Right ventricle myocardium inferior (tissue), 1 donor: Measurements from ENCODE around the gene ACTA2. TPM values are rescaled to one million over a fixed set of nuclear protein-coding genes. Genes with fewer than 3 reads are reported as not detected.
A peak's percentile ranks its signal among the peaks of the same experiment; 100 is the strongest.
"Not testable (repeated sequence)": the region's sequence is repeated elsewhere in the genome, so short reads cannot be mapped to it uniquely, and the experiment has no call there.

Source experiments
- ATAC-seq: fragments of 200-7000 bp; cut with Tn5 transposase; one replicate; pipeline ENCODE4 v1.9.1; 2020; ENCODE audit warnings: mild to moderate bottlenecking, moderate library complexity
- DNase-seq: peaks from one replicate; pipeline ENCODE4 v3.0.0; 2021; ENCODE audit errors: missing footprints
- intact Hi-C: fragments of 100-400 bp; cut with DNase I; formaldehyde crosslinking; loops from one replicate; pipeline ENCODE4 v1.11.0; 2022
- total RNA-seq: library from RNA; stranded (reverse); fragmentation: NEBNext Ultra II Directional; extraction: Animal tissue kit (Norgen Biotek cat#: 25700); gene quantifications from one replicate; pipeline ENCODE4 v1.2.1, GENCODE V29; 2021
- donor health status: DM: no; HTN: yes; CAD: no; lungs with severe emphysema.

ACTA2 gene
- total RNA-seq, 1 donor from 2014 or later = 75.2 TPM

- DNase-seq = no peak
- intact Hi-C loops = loop anchor here (1.0 kb wide), 1 partner anchor 97 kb away; no protein-coding TSS in a partner anchor
- ATAC-seq = peak; percentile 74
These were observed 19.9 kb downstream of the ACTA2 start for GRCh38 chr10:88932539-88933256.

- DNase-seq, ATAC-seq: not testable (repeated sequence)
- intact Hi-C loops = loop anchor here (1.0 kb wide), 1 partner anchor 97 kb away; no protein-coding TSS in a partner anchor
These were observed 20.5 kb downstream of the ACTA2 start for GRCh38 chr10:88932029-88932428.

- DNase-seq (no peak), ATAC-seq (peak; percentile 66)
- intact Hi-C loops = no loop called here
These were observed 21.0 kb downstream of the ACTA2 start for GRCh38 chr10:88931548-88931947.

GRCh38 chr10:88928254-88928653 is 24.3 kb downstream of the ACTA2 start:
- DNase-seq (no peak), ATAC-seq (no peak)
- intact Hi-C loops = no loop called here

GRCh38 chr10:88927416-88927690 is 25.2 kb downstream of the ACTA2 start:
- intact Hi-C loops = loop anchor here (2.0 kb wide), 1 partner anchor 45 kb away; no protein-coding TSS in a partner anchor
- DNase-seq (no peak), ATAC-seq (no peak)

GRCh38 chr10:88926566-88927415 is 25.8 kb downstream of the ACTA2 start:
- intact Hi-C loops = loop anchor here (2.0 kb wide), 1 partner anchor 44 kb away; no protein-coding TSS in a partner anchor
- ATAC-seq (peak; percentile 81), DNase-seq (no peak)

GRCh38 chr10:88923520-88923919 is 29.1 kb downstream of the ACTA2 start:
- intact Hi-C loops = no loop called here
- ATAC-seq (no peak), DNase-seq (no peak)

- intact Hi-C loops = no loop called here
- DNase-seq (no peak), ATAC-seq (no peak)
These were observed 30.5 kb downstream of the ACTA2 start for GRCh38 chr10:88922041-88922440.

GRCh38 chr10:88920986-88921593 is 31.5 kb downstream of the ACTA2 start:
- intact Hi-C loops = no loop called here
- DNase-seq (no peak), ATAC-seq (no peak)

- intact Hi-C loops = no loop called here
- ATAC-seq (no peak), DNase-seq (no peak)
These were observed 32.4 kb downstream of the ACTA2 start for GRCh38 chr10:88920198-88920597.

DNA sequence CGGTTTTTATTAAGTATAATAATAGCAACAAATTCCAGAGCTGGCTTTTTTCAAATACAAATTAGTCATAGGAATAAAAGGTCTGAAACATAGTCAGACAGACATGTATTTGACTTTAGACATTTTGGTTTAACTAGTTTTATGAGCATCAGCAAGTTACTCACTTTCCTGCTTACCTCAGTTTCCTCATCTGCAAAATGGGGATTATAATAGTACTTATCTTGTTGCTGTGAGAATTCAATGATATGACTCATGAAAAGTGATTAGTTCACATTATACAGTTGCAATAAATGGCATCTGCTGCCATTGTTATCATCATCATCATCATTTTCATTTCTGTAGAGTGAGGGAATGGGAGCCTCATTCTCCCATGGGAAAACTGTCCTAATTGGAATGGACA is 33.5 kb downstream of the ACTA2 start:
- intact Hi-C loops = no loop called here
- ATAC-seq (no peak), DNase-seq (no peak)

GRCh38 chr10:88918191-88918905 is 34.2 kb downstream of the ACTA2 start:
- intact Hi-C loops = no loop called here
- DNase-seq (no peak), ATAC-seq (no peak)

DNA sequence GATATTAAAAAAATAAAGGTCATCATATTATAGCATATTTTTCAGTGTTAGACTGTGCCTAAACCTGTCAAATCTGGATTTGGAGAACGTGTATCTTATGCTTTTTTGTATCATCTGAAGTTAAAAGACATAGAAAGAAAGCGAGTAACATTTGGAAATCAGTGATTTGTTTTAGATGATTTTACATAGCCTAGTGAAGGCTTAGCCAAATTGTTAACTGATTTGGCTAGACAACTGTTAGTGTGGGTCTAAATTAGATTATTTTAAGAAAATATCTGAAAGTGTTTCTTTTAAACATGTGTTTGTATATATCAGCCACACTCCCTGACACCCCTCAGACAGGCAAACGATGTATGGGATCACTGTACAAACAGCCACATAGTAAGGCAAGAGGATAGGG is 35.6 kb downstream of the ACTA2 start:
- DNase-seq (no peak), ATAC-seq (no peak)
- intact Hi-C loops = no loop called here

DNA sequence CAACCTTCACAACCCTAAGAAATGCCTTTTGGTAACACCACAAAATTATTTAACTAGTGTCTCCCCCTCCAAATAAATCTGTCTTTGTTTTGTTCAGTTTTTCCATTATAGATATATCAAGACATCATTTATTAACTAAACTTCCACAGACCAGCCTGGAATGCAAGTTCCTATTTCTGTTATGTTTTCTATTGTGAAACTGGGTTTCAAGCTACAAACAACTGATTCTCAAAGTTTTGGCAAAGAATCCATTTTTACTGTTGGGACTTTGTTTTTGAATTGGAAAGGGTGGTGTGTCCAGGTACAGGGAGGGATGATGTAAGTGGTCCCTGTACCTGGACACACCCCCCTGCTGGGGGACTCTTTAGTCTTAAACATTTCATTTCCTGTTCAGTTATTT is 36.3 kb downstream of the ACTA2 start:
- no peak for ATAC-seq
- intact Hi-C loops = no loop called here
- no peak for DNase-seq

DNA sequence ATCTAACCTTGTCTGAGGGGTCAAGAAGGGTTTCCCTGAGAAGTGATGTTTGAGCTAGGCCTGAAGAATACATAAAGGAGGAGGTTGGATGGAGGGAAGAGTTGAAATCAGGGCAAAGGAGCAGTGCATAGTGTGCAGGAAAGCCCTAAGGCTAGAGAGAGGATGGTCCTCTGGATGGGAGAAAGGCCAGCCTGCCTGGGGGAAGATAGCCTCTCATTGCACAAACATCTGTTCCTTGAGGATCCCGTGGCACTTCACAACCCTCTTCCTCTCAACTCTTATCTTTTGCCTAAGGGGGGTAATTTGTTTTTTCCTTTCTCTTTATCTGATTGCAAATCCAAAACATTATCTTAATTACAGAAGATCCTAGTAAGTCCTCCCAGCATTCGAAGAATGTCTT is 36.8 kb downstream of the ACTA2 start:
- DNase-seq (no peak), ATAC-seq (no peak)
- intact Hi-C loops = no loop called here

DNA sequence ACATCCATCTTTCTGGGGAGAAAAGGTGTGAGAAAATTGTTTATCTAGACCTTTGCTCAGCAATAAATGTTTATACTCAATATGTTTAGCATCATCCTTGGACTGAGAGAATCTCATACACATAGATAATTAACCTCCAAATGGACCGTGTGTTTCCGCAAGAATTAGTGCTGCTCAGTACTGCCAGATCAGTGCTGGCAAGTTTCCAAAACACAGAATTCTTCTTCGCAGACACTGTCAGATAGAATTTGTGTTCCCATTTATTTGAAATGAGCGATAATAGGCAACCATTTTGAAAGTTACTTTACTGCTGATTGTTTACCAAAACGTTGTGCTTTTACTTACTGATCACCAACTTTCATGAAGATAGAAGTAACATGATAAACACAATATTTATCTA is 38.8 kb downstream of the ACTA2 start:
- intact Hi-C loops = no loop called here
- no peak for DNase-seq
- no peak for ATAC-seq

DNA sequence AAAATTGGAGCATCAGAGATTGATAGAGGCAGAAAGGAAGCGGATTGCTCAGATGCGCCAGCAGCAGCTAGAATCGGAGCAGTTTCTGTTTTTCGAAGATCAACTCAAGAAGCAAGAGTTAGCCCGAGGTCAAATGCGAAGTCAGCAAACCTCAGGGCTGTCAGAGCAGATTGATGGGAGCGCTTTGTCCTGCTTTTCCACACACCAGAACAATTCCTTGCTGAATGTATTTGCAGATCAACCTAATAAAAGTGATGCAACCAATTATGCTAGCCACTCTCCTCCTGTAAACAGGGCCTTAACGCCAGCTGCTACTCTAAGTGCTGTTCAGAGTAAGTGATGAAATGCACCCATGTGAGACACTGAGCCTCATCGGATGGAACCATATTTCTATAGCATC is 39.4 kb downstream of the ACTA2 start:
- ATAC-seq (peak; percentile 46), DNase-seq (no peak)
- intact Hi-C loops = no loop called here

DNA sequence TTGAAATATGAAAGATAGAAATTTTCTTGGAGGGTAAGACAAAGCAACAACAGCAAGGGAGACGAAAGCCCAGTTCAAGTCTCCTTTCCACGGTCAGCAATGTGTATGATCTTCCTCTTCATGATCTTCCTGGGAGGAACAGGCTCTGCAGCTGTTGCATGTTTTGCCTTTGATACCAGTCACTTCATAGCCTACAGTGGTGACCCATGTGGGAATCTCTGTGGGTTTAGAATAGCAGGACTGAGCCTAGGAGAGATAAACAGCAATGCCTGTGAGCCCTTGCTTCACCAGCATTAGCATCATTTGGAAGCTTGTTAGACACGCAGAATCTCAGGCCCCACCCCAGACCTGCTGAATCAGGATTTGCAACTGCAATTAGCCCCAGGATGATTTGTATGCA is 40.7 kb downstream of the ACTA2 start:
- DNase-seq (no peak), ATAC-seq (no peak)
- intact Hi-C loops = no loop called here

DNA sequence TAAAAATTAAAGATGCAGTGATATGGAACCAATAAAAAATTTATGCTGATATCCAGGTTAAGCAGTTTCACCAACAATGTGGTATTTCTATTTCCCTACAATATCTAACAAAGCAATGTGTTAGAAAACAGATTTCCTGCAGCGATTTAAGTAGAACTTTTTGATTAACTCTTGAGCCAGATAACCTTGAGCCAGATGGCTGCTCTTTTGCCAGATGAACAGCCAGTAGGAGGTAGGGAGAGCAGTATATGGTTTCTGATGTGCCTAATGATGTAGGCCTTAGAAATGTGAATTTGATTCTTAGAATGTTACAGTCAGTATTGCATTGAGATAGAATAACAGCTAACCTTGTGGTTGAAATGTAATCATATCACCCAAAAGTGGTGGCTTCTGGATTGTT is 41.5 kb downstream of the ACTA2 start:
- DNase-seq (no peak), ATAC-seq (no peak)
- intact Hi-C loops = no loop called here
